HG03378 (cell line): ENCODE data around the gene TNFRSF13B.
"Not testable (repeated sequence)": the region's sequence is repeated elsewhere in the genome, so short reads cannot be mapped to it uniquely, and the experiment has no call there.

Experiments used
- ATAC-seq: cut with Tn5 transposase; IDR thresholded peaks from one replicate; pipeline ENCODE4 v1.9.1; 2021; ENCODE audit warnings: mild to moderate bottlenecking, moderate library complexity; ENCODE audit not compliant: unreplicated experiment

Gene TNFRSF13B

DNA sequence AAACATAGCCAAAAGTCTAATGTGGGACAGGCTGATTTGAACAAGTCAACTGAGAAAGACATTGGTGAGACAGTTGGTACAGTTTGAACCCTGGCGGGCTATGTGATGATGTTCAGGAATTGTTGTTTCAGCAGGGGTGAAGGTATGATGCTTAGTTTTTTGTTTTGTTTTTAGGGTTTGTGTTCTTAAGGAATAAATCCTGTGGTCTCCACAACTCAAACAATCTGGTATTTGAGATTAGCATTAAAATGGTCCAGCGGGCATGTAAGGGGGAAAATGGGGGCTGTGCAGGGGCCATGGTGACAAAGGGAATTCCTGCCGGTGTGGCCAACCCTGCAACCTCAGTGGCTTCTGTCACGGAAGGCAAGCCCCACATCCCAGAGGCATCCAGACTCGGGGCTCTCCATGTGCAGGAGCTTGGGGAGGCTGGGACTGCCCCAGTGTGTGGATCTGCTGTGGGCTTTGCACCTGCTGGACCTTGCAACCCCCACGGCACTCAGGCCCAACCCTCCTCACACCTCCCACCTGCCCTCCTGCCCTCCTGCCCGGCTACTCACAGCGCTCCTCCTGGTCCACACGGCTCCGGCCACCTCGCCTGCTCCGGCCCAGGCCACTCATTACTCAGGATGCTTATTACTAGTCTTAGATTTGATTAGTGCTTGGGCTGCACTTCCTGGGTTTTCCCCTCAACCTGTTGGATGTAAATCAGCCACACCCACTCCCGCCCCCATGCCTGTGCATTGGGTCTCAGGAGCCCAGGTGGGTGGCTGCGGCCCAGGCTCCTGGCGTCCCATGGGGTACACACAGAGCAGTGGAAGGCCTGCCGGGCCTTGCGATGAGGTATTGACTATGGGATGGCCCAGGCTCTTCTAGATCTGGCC is at the start of gene TNFRSF13B:
TNFRSF13B (minus strand) TSS at position 661 of the 881 bp plus-strand sequence; CDS start at position 618, 43 bp downstream.
- peak; percentile 25 for ATAC-seq

DNA sequence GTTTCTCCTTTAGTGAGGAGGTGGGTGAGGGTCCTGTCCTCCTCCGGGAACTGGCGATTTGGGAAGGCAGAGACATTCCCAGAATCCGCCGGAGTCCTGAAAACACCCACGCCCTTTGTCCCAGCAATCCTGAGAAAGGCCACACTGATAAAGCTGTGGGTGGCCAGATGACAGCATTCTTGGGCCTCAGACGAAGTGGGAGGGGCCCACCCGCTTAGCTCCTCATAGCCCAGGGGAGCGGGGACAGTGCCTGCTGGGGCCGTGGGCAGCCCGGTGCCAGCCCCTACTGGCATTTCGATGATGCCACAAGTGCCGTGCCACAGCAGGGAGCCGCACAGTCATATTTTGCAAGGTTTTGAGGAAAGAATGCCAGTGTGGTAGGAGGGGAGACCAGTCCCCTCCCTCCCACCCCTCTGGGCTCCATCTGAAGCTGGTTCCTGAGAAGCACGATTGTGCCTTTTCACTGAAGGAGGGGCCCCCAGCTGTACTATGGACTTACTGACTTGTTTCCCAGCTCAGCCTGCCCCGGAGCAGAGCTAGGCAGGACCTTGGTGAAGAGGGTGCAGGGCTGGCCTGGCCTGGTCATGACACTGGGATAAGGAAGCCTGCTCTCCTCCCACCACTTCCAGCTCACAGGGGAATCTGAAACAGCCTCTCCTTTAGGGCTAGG is 49.4 kb upstream of the TNFRSF13B start:
- no peak for ATAC-seq

DNA sequence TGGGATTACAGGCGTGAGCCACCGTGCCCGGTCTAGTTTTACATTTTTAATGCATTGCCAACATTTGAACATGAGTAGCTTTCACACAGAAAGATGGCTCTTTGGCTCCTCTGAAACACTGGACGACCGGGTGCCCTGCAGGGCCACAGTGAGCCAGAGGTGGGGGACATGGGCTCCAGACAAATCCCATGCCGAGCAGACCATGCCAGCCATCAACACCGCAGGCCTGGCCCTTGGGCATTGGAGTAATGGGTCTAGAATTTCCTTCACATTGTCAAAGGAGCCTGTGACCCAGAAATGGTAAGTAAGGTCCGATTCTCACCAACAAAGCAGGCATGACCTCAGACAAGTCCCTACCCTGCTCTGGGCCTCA is 48.9 kb upstream of the TNFRSF13B start:
- no peak for ATAC-seq

DNA sequence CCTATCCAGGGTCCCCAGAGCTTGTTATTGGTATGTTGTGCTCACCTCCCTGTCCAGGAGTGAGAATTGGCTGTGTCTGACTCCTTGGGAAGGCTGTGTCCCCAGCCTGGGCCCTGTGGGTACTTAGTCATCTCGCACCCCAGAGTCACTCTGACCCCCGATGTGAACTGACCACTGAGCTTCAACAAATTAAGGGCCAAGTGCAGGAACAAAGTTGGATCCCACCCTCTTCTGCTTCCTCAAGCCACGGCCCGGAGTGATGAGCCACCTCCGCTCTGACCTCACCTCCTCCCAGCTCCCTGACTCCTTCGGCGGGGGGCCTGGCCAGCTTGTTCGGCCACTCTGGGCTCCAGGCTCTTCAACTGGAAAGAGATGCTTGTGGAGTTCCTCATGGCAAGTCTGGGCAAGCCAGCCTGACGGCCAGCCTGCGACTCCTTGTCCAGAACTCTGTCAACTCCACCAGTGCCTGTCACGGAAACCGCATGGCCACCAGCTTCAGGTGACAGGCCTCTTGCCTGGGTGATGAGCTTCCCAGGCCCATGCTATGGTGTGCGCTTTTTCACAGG is 48.1 kb upstream of the TNFRSF13B start:
- no peak for ATAC-seq

DNA sequence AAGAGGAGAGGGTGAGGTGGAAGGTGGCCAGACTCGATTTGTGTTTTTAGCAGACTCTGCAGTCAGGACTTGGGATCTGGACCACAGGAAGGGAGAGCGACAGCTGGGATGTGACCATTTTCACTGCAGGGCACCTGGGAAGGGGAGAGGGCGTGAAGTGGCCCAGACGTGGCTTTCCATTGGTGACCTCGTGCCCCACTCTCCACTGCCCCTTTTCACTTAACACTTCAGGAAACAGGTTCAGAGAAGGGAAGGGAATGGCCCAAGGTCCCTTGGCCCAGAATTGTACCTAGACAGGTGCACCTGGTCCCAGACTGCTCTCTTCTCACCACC is 47.5 kb upstream of the TNFRSF13B start:
- no peak for ATAC-seq

DNA sequence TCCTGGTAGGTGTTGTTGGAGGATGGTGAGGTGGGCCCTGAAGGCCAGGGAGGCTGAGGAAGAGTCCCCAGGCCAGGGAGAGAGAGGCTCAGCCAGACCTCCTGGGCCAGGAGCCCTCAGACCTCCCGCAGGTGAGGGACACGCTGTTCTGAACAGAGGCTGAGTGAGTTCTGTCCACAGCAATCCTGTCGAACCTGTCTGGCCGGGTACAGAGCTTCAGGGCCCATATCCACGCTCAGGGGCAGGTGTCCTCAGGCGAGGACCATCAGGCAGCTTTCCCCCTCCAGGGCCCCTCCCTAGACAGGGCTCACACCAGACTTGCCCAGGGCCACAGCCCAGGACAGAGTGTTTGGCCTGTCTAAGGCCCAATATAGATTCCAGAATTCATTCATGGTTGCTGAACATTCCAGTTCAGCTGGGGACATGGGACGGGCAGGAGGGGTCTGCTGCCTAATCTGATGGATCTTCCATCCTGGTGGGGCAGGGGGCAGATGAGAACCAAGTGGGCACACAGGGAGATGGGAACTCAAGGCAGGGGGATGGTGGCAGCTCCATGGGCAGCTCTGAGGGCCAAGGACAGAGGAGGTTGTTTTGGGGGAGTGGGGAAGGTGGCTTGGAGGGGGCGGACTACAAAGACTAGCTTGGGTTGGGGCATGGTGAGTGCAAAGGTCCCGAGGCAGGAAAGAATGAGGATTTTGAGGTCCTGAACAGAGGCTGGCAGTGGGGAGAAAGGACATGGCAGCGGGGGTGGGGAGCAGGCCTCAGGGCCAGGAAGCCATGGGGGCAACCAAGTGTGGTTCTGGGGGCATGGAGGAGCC is 46.9 kb upstream of the TNFRSF13B start:
- no peak for ATAC-seq

DNA sequence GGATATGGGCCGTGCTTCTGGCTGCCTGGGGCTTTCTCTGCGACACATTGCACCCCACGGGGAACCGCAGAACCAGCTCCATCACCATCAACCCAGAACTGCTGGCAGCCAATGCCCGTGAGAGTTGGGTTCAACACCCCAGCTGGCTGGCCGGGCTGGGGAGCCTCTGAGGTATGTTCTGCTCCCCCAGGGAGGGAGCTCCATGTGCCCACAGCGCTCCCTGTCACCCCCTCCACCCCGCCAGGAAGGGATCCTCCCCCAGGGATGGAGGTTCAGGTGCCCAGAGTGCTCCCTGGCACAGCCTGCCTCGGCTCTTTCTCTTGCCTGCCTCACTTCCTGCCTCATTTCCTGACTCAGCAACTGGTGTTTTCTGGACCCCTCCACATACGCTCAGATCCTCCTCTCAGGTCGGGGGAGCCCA is 46.1 kb upstream of the TNFRSF13B start:
- no peak for ATAC-seq

DNA sequence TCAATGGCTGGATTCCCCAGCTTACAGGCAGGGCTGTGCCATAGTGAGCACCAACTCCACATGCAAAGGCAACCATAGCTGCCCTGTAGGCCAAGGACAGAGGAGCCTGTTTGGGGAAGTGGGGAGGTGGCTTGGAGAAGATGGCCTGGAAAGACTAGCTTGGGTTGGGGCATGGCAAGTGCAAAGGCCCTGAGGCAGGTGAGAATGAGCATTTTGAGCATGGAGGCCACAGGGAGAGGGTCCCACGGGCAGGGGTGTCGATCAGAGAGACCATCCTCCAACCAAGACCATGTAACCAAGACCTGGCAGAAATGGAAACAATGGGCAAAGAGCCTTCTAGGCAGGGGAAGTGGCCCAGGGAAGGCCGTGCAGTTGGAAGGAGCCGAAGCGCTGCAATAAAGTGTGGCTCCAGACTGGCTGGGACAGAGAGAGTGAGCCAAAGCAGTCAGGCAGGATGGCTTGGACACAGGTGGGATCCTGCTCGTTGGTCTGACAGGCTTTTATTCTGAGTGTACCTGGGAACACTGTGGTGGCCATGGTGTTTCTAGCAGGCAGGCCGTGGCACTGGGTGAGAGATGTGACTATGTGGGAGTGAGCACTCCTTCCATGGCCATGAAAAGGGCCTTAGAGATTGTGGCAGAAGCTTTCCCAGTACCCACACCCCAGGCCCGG is 45.6 kb upstream of the TNFRSF13B start:
- ATAC-seq = no peak

DNA sequence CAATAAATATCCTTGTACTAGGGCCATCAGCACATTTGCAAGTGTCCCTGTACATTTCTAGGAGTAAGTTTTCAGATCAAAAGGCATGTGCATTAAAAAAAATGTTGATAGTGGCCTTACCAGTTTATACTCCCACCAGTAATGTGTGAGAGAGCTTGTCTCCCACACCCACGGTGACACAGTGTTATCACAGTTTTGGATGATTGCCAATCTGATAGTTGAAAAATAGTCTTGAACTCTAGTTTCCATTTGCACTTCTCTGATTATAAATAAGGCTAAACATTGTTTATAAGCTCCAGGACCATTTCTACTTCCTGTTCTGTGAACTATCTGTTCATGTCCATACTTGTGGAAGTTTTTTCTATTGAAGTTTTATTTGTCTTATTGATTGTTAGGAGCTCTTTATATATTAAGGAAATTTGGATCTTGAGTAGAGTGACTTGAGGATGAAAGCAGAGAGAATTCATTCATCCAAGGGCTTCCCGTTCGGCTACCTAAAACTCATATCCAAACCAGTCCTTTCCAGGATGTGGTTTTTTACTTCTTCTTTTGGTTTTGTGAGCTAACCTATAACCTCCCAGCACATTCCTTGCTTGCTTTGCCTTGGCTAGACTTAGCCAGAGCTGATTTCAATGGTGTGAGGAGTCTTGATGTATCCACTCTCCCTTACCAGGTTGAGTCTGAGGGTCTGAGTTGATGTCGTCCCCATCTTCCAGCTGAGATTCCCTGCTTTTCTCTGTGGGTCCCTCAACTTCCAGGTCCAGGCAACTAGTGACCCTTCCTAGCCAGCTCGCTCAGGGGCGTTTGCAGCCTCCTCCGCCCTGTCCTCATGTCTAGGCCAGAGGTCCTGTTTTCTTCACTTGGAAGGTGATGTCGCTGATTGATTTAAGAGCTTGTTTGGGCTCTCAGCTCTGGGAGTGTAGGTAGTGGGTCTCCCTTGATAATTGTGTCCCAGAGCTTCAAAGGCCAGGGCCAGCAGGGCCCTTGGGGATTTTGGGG is 44.6 kb upstream of the TNFRSF13B start:
- not testable (repeated sequence) for ATAC-seq

DNA sequence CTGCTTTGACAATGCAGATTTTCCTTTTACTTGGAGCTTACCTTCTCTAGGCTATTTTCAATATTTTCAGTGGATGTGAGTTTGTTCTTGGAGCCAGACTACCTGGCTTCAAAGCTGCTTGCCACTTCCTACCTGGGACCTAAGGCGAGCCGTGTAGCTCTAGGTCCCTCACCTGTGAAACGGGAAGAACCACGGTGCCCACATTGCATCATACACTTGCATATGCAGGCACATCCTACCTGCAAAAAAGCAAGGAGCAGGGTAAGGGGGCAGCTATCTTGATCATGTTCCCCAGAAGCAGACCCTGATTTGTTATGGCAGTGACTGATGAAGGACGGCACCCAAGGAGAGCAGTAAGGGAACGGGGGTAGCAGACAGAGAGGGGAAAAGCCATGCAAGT is 43.3 kb upstream of the TNFRSF13B start:
- ATAC-seq = no peak

DNA sequence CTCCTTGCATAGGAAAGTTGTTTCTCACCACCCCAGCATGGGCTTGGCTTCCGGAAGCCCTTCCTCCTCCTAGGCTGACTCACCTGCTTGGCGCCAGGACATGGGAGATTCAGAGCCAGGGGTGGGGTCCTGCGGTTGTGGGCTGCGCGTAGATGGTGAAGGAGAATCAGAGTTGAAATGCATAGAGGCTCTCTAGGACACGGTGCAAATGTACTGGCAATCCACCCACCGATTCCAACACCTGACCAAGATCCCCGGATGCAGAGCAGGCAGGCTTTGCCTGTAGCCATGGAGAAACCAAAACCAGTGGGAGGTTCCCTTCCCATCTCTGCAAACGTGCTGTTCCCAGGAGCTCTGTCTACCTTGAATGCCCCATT is 42.8 kb upstream of the TNFRSF13B start:
- not testable (repeated sequence) for ATAC-seq

DNA sequence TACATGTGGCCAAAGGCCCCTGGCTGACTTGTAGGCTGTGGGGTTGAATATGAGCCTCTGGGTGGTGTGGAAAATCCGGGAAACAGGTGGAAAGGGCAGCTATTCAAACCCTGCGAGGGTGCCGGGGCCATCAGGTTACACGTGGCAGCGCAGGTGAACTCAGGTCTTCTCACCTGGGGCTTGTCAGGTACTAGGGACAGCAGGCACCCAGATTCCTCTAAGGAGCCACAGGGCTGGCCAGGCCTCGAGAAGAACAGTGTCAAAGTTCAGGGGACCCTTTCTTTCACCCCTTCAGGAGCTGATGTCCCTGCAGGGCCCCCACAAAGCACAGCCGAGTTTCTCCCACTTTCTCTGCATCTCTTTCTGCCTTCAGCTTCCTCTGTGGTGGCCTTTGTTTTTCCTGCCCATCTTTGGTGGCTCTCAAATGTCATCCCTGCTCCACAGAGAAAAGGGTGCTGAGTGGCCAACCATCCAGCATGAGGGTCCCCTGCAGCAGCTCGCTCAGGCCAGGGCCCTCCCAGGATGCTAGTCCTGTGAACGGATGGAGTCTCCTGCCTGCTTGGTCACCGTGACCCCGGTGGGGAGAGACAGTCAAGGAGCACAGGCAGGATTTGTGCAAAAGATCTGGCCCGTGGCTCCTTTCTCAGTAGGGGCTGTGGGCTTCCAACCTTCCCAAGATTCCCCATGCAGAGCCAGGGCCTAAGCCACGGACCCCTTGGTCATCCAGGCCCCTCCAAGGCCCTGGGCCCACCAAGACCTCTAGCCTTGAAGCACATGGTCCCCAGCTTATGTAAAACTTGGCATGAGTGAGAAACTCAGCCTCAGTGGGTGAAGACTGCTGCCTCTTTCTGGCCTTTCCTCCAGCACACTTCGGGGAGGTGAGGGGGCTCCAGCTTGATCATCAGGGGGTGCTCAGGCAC is 42.2 kb upstream of the TNFRSF13B start:
- not testable (repeated sequence) for ATAC-seq

DNA sequence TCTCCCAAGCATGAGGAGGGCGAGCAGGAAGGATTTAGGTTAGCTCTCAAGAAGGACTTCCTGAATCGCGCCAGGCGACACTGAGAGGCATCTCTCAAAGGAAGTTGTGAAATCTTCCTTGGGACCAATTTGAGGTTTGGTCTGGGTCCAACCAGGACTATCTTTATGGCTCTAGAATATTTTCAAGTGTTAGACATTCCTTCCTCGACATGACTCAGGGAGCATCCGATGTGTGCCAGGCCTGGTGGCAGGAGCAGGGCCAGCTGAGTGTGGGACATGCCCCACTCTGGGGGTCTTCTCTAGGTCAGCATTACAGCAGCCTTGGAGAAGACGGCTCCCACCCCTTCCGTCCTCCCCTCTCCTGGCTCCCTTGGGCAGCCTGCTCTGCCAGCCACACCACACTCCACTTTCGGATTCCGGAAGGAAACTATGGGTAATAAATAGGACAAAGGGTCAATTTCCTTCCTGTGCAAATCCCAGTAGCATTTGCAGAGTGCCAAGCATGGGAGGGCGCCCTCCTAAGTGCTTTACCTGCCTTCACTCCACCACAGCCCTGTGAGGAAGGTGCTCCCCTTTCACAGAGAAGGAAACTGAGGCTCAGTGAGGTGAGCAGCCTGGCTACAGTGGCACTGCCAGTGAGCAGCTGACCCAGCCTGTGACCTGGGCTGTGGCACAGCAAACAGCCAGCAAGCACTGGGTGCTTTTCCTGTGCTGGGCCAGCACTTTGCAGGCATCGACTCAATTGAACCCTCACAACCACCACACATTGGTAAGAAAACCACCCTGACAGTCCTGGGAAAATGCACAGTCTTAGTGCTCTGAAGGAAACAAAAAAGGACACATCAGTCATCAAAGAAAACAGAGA is 39.4 kb upstream of the TNFRSF13B start:
- not testable (repeated sequence) for ATAC-seq

DNA sequence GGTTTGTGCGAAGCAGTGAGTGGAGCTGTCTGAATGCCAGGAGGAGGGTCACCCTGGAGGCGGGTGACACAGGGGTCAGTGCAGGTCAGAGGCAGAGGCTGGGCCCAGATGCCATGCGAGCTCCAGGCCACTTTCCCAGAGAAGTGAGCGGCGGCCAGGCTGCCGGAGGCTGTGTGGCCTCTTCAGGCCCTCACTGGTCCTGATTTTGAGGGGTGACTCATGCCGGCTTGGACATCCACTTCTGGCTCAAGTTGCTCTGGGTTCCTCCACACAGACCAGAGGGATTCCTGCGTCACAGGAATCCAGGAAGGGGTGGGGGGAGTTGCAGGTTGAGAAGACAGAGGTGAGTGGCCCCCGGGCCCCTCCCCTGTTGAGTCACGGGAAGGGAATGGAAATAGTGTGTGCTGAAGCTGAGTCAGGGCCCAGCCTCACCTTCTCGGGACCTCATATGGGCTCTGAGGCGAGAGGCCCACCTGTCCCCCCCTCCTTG is 38.7 kb upstream of the TNFRSF13B start:
- not testable (repeated sequence) for ATAC-seq

DNA sequence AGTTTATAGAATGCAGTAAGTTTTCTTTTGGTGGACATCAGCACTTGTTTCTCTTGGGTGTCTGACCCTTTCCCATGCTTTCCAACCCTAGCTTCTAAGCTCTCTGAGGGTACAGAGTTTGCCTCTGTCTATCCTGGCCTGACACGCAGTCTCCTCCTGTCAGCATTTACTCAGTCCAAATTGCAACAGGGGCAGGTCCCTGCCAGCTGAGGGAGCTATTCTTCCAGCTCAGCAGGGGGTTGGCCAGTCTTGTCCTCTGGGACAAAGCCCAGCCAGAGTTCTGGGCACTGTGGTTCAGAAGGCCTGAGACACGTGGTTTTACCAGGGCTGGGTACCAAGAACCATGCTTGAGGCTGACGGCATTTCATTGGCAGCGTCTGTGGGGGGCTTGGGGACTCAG is 38.1 kb upstream of the TNFRSF13B start:
- ATAC-seq = not testable (repeated sequence)

DNA sequence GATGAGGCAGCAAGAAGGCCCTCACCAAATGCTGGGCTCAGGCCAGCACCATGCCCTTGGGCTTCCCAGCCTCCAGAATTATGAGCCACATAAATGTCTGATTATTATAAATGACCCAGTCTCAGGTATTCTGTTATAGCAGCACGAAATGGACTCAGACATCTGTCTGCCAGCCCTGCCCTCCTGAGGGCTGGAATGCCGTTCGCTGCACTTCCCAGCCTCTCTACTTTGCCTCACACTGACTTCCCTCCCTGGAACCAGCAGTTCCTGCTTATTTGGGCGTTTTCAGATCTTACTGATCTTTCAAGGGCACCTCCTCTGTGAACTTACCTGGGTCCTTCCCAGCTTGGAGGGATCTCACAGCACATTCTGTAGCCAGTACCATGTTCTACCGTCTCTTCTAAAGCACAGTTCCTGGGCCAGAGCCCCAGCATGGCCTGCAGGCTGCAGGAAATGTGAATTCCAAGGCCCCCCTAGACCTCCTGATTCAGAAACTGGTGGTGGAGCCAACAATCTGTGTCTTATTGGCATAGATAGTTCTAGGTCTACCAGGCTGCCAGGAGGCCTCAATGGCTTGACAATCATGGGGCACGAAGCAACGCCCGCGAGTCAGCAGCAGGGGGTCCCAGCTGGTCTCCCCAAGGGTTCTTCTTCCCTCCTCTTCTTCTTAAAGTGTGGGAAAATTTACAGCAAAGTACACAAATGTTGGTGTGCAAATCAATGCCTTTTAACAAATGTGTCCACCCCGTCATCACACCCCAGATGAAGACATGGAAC is 36.9 kb upstream of the TNFRSF13B start:
- ATAC-seq = not testable (repeated sequence)
